ENCODE data around the gene SH3PXD2A. TPM values are rescaled to one million over a fixed set of nuclear protein-coding genes. Genes with fewer than 3 reads are reported as not detected.
A peak's percentile ranks its signal among the peaks of the same experiment; 100 is the strongest.

The SH3PXD2A gene
- total and polyA plus RNA-seq, 2 of the 4 experiments (the other 2 are of a cell fraction), result 6.3 to 23.0 TPM

DNA sequence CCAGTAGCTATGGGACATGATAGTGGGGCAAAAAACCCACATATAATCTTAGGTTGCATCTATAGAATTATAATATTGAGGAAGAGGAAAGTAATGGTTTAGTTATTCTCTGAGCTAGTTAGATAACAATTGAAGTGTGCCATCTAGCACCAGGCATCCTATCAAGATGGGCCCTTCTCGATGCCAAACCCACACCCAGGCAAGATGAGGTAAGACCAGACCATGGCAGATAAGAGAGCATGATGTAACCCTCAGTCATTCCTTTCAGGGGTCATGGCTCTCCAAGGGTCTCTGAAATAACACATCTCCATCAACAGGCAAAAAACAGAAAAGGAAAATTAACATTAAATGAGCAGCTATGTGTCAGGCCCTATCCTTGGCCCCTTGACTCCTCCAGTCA lies 128.7 kb downstream of the SH3PXD2A start:
- intact Hi-C loops (cut with micrococcal nuclease), result no loop called here
- no peak overlapping the region for H4K91ac ChIP-seq (ENCODE audit: insufficient read depth, low read depth, low read length)

More for the DNA sequence above, 128.7 kb downstream of the SH3PXD2A start:
- Histone ChIP-seq H2BK120ac (ENCODE audit: low read depth, low read length) (no peak overlapping the region), H3K56ac (ENCODE audit: extremely low read depth, insufficient read depth, low read length) (no peak overlapping the region), H3K27me3 (ENCODE audit: control insufficient read depth, insufficient read depth, low read length) (no peaks in the 10 kb centered on the region), H3K4me2 (ENCODE audit: low read depth, low read length) (no peak overlapping the region), H3K79me1 (ENCODE audit: low read depth in 1 of 2, low read length in 2 of 2) (no peaks in the 10 kb centered on the region; a peak in 2 of 4 replicates), H3K9me1 (ENCODE audit: insufficient read depth, low read length) (0 out of 2 replicates have a peak, but pooled peaks cover 3% of the 10 kb centered on the region), H3K14ac (replicated peaks; ENCODE audit: low read depth, low read length) (peak overlapping the region; percentile 53; the same call in 1 of the 2 replicates), H3K18ac (ENCODE audit: low read depth, low read length) (no peak overlapping the region), H2AK9ac (replicated peaks; ENCODE audit: low read depth, low read length, poor library complexity) (no peak overlapping the region), H3K9ac (ENCODE audit: low read depth, low read length) (no peak overlapping the region), H2AK5ac (ENCODE audit: low read depth, low read length) (no peak overlapping the region), H4K8ac (ENCODE audit: low read depth in 2 of 2, low read length in 2 of 2) (no peak overlapping the region), H4K20me1 (ENCODE audit: insufficient read depth, low read length) (no peaks in the 10 kb centered on the region), H3K23ac (ENCODE audit: low read depth, low read length) (no peak overlapping the region; the same call in 1 of the 2 replicates), H2BK5ac (ENCODE audit: low read depth, low read length, poor library complexity, severe bottlenecking) (no peak overlapping the region), H3K27ac (ENCODE audit: insufficient read depth, low read length) (no peak overlapping the region), H3K4ac (ENCODE audit: low read depth, low read length) (no peak overlapping the region), H3K4me3 (ENCODE audit: insufficient read depth, low read depth, low read length) (no peak overlapping the region), H3K4me1 (ENCODE audit: control insufficient read depth, insufficient read depth, low read length) (no peaks in the 10 kb centered on the region), H4K5ac (ENCODE audit: low read depth, low read length) (no peak overlapping the region), H2AFZ (replicated peaks; ENCODE audit: low read length, poor library complexity) (no peak overlapping the region), H2BK20ac (ENCODE audit: low read depth, low read length) (no peak overlapping the region), H3K36me3 (ENCODE audit: control insufficient read depth, insufficient read depth, low read length) (peaks cover 7% of the 10 kb centered on the region; the same call in 1 of the 2 replicates), H3K9me3 (ENCODE audit: control insufficient read depth, insufficient read depth, low read length) (no peaks in the 10 kb centered on the region), H2BK15ac (ENCODE audit: low read depth, low read length) (no peak overlapping the region)
- CTCF ChIA-PET, result no interaction called here
- DNase-seq (no peak), ATAC-seq (ENCODE audit: low read depth) (no peak)
- in situ Hi-C loops (cut with MboI; ENCODE audit: low sequenced_read_pairs) (no loop called here), dilution Hi-C loops (cut with HindIII; ENCODE audit: low sequenced_read_pairs, unreplicated experiment) (no loop called here)
- POLR2A ChIA-PET (ENCODE audit: unreplicated experiment), result no interaction called here
- no peak for TF ChIP-seq CEBPB (IDR thresholded peaks at IDR 0.05; ENCODE audit: low read depth, low read length)
- TF ChIP-seq CHD1 (IDR thresholded peaks at IDR 0.05; ENCODE audit: low read depth, low read length), result no peak
- TF ChIP-seq NFE2L2 (IDR thresholded peaks at IDR 0.05; ENCODE audit: low read depth, low read length), result no peak
- TF ChIP-seq RAD21 (IDR thresholded peaks at IDR 0.05; ENCODE audit: low read length), result no peak
- no peak for TF ChIP-seq RFX5 (IDR thresholded peaks at IDR 0.05; ENCODE audit: low read depth, low read length)
- no peak for TF ChIP-seq BHLHE40 (IDR thresholded peaks at IDR 0.05; ENCODE audit: low read depth, low read length)
- no peak for TF ChIP-seq FOS (IDR thresholded peaks at IDR 0.05; ENCODE audit: low read depth, low read length)
- WGBS, 2 experiments (ENCODE audit: extremely low coverage in 2 of 2, insufficient read length in 1 of 2), result no CpG with 5 or more reads among the region's 1 CpG
- BruUV-seq (replicated peaks), result no TSS peak
